ENCODE data around the gene PORCN. TPM values are rescaled to one million over a fixed set of nuclear protein-coding genes. Genes with fewer than 3 reads are reported as not detected.

PORCN gene
- total and polyA plus RNA-seq, 9 of the 15 experiments (the other 6 are each of a cell fraction or from before 2014, with no cell fraction given), result 0.34 to 5.1 (median 2.8) TPM

- no peak overlapping the region for H2AFZ ChIP-seq (ENCODE audit: low read depth, low read length)
- CTCF ChIA-PET (ENCODE audit: low intra/inter-chr PET ratio), result no interaction called here
- H3K9ac ChIP-seq (ENCODE audit: insufficient read depth in 1 of 2, low read depth in 2 of 2, low read length in 2 of 2), result no peak overlapping the region
- ATAC-seq, result no peak
- no TSS peak for BruUV-seq (replicated peaks)
- no peak overlapping the region for H3K4me3 ChIP-seq
- WGBS (ENCODE audit: insufficient coverage, low coverage, missing lambda C conversion rate), result 37% methylated on average over 5 of the region's 5 CpGs
- intact Hi-C loops (cut with micrococcal nuclease) (no loop called here), in situ Hi-C loops (cut with MboI) (no loop called here)
- no peak overlapping the region for H3K27ac ChIP-seq (ENCODE audit: extremely low read depth, low read depth, low read length)
- H4K20me1 ChIP-seq (replicated peaks; ENCODE audit: control insufficient read depth, insufficient read depth, low read length), result no peaks in the 10 kb centered on the region
- DNase-seq (ENCODE audit: extremely low read depth in 1 of 4, low spot score in 3 of 4), result no peak
- H3K9me3 ChIP-seq (replicated peaks; ENCODE audit: control insufficient read depth, insufficient read depth, low read depth, low read length), result no peaks in the 10 kb centered on the region
- no peak overlapping the region for H3K4me2 ChIP-seq (ENCODE audit: insufficient read depth, low read length)
- FAIRE-seq, result no peak
- peaks cover 5% of the 10 kb centered on the region; the same call in 2 of the 3 replicates for H3K79me2 ChIP-seq (ENCODE audit: control insufficient read depth, insufficient read depth, low read length)
- POLR2A ChIA-PET, result no interaction called here
- peaks cover 5 to 18% of the 10 kb centered on the region in 2 experiments; a peak in 4 of 5 replicates for H3K4me1 ChIP-seq (replicated peaks in 1 of 2; ENCODE audit: control insufficient read depth in 2 of 2, insufficient read depth in 2 of 2, low read length in 2 of 2)
- H3K27me3 ChIP-seq (ENCODE audit: control insufficient read depth in 2 of 2, insufficient read depth in 2 of 2, low read length in 2 of 2), result no peaks in the 10 kb centered on the region
- no peaks in the 10 kb centered on the region for H3K9me1 ChIP-seq (ENCODE audit: control insufficient read depth, insufficient read depth, low read length)
- H3K36me3 ChIP-seq (ENCODE audit: control insufficient read depth, insufficient read depth, low read length), result no peaks in the 10 kb centered on the region
- TF ChIP-seq CEBPB (tag; IDR thresholded peaks at IDR 0.05), result peak; percentile 79
- no peak for TF ChIP-seq NFATC3 (IDR thresholded peaks at IDR 0.05)
- no peak for TF ChIP-seq SAP30 (IDR thresholded peaks at IDR 0.05; ENCODE audit: borderline replicate concordance, insufficient read depth, low read depth, low read length, poor library complexity, severe bottlenecking)
- no peak for TF ChIP-seq PYGO2 (tag; IDR thresholded peaks at IDR 0.05)
- TF ChIP-seq RB1 (IDR thresholded peaks at IDR 0.05; ENCODE audit: low read depth), result no peak
- 0 out of 2 replicates have a peak, but pooled peaks have one; percentile 51 for TF ChIP-seq FOSL1 (tag; conservative IDR thresholded peaks at IDR 0.05)
- no peak for TF ChIP-seq ELK1 (CRISPR knock-in tag; IDR thresholded peaks at IDR 0.05)
- TF ChIP-seq CEBPG (CRISPR knock-in tag; IDR thresholded peaks at IDR 0.05), result peak; percentile 24; the same call in 1 of the 2 replicates
- TF ChIP-seq CEBPG (tag; conservative IDR thresholded peaks at IDR 0.05 in 1 of 2, IDR thresholded peaks at IDR 0.05 in 1 of 2), result peak; percentile 68 to 77
- TF ChIP-seq ZBTB17 (CRISPR knock-in tag; IDR thresholded peaks at IDR 0.05), result no peak
- no peak for TF ChIP-seq HSF4 (CRISPR knock-in tag; IDR thresholded peaks at IDR 0.05; ENCODE audit: borderline replicate concordance)
- TF ChIP-seq ZNF407 (IDR thresholded peaks at IDR 0.05; ENCODE audit: low read depth), result no peak
- no peak for TF ChIP-seq PTTG1 (tag; IDR thresholded peaks at IDR 0.05; ENCODE audit: low read depth)
- no peak for TF ChIP-seq L3MBTL2 (IDR thresholded peaks at IDR 0.05)
- no peak for TF ChIP-seq CC2D1A (IDR thresholded peaks at IDR 0.05)
- no peak for TF ChIP-seq NR2F6 (CRISPR knock-in tag; IDR thresholded peaks at IDR 0.05)
Measured at GRCh38 chrX:48505481-48505880, 3.3 kb upstream of the PORCN start.
